Ovary (tissue), 9 donors: ENCODE measurements around the gene UBE2Z. TPM values are rescaled to one million over a fixed set of nuclear protein-coding genes. Genes with fewer than 3 reads are reported as not detected.

ENCODE experiments used
- DNase-seq, 5 donors: peaks; one replicate each; pipeline ENCODE4 v3.0.0-alpha.2; 2019 to 2020
- H3K27ac ChIP-seq, 2 donors: fragments of 200-600 bp; one replicate each; pipeline versions ENCODE4 v1.5.1 to v1.8.0; 2019 to 2022
- H3K27me3 ChIP-seq: fragments of 200-600 bp; one replicate; pipeline ENCODE4 v1.8.0; 2022
- H3K36me3 ChIP-seq: fragments of 200-600 bp; sonication (generic); one replicate; pipeline ENCODE4 v1.5.1; 2019
- H3K4me1 ChIP-seq: one replicate; pipeline ENCODE4 v1.8.1; 2013; ENCODE audit warnings: mild to moderate bottlenecking, moderate library complexity; ENCODE audit not compliant: insufficient read depth
- H3K4me3 ChIP-seq: fragments of 200-600 bp; sonication (generic); one replicate; pipeline ENCODE4 v1.5.1; 2017
- H3K9me3 ChIP-seq, 2 donors: fragments of 200-600 bp in 1 of 2; sonication (generic) in 1 of 2; one replicate each; pipeline versions ENCODE4 v1.5.1 to v1.8.1; 2013 to 2019; ENCODE audit warnings: mild to moderate bottlenecking in 1 of 2, moderate library complexity in 1 of 2
- EP300 ChIP-seq: sonication (generic); formaldehyde crosslinking; IDR thresholded peaks from one replicate; pipeline ENCODE4 v1.6.1; 2017; ENCODE audit warnings: antibody characterized with exemption
- POLR2A ChIP-seq: fragments of 450-650 bp; IDR thresholded peaks from one replicate; pipeline ENCODE4 v1.6.1; 2017; ENCODE audit warnings: antibody characterized with exemption, mild to moderate bottlenecking, moderate library complexity
- WGBS, 3 donors: extraction: QIAGEN DNeasy Blood & Tissue Kit in 1 of 3; methylation state at CpG; one replicate each; pipeline versions ENCODE4 v1.1.5 to v1.1.7; 2013 to 2017; 5-methylcytosine and 5-hydroxymethylcytosine counted together
- intact Hi-C, 4 donors: fragments of 100-400 bp; cut with DNase I; formaldehyde crosslinking; loops; one replicate each; pipeline versions ENCODE4 v1.11.0 to v1.15.1; 2022 to 2023
- polyA plus RNA-seq, 2 donors: library from polyadenylated mRNA; stranded (reverse); fragments of 200-250 nt in 1 of 2; fragments of 350-450 nt in 1 of 2; fragmentation: Illumina TruSeq in 1 of 2; extraction: RNeasy Lipid Tissue Mini Kit (QIAGEN cat#74804) in 1 of 2; gene quantifications; one replicate each; pipeline ENCODE4 v1.2.3, GENCODE V29; 2013 to 2014
- total RNA-seq, 7 donors: library from RNA; depleted of rRNA in 2 of 7; stranded (reverse); fragments of >200 nt in 2 of 7; fragmentation: NEBNext Ultra II Directional in 3 of 7; extraction: Animal tissue kit (Norgen Biotek cat#: 25700) in 3 of 7; gene quantifications; one replicate each; pipeline versions ENCODE4 v1.1.0 to v1.2.4, GENCODE V29; 2016 to 2023
- TF ChIP-seq, protein P1 (sequence below), 3 donors: fragments of 450-650 bp in 2 of 3; fragments of 200-600 bp in 1 of 3; IDR thresholded peaks; one replicate each; pipeline versions ENCODE4 v1.5.1 to v1.8.0; 2016 to 2022; ENCODE audit warnings: antibody characterized with exemption in 3 of 3, mild to moderate bottlenecking in 1 of 3
- donor health status: DM: no; HTN: no; CAD: no; lungs with moderate emphysema.
- donor health status: DM: no; HTN: no; CAD: no.
- donor health status: Bipolar disorder and iron deficiency.
- donor health status: DM: yes; HTN: yes; CAD: no.
- donor health status: DM: no; HTN: no; CAD: no.
- donor health status: DM: yes; HTN: yes; CAD: no.

The UBE2Z gene
- total and polyA plus RNA-seq, 9 donors, result 32.0 to 93.4 (median 58.2) TPM

DNA sequence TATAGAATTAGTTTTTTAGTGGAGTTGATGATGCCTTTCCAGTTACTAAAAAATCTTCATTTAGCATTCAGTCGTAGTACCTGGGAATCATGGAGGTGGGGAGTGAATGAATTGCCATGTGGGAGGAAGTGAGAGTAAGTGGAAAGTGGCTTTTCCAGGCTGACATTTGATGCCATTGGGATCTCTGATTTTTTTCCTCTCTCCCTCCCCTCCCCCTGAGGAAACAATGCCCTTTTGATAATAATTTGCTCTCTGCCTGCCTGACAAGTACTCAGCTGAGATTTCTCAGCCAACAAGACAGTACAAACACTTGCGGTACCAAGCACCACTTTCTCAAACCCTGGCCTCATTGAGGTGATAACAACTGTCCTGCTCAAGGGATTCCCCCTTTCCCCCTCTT, 2.2 kb downstream of the UBE2Z start:
- Histone ChIP-seq H3K9me3 (no peaks in the 10 kb centered on the region), H3K36me3 (no peaks in the 10 kb centered on the region), H3K27ac (no peak overlapping the region), H3K27me3 (no peaks in the 10 kb centered on the region), H3K4me1 (peaks cover 5% of the 10 kb centered on the region), H3K4me3 (no peak overlapping the region)
- no peak for TF ChIP-seq EP300
- TF ChIP-seq, protein P1, sequence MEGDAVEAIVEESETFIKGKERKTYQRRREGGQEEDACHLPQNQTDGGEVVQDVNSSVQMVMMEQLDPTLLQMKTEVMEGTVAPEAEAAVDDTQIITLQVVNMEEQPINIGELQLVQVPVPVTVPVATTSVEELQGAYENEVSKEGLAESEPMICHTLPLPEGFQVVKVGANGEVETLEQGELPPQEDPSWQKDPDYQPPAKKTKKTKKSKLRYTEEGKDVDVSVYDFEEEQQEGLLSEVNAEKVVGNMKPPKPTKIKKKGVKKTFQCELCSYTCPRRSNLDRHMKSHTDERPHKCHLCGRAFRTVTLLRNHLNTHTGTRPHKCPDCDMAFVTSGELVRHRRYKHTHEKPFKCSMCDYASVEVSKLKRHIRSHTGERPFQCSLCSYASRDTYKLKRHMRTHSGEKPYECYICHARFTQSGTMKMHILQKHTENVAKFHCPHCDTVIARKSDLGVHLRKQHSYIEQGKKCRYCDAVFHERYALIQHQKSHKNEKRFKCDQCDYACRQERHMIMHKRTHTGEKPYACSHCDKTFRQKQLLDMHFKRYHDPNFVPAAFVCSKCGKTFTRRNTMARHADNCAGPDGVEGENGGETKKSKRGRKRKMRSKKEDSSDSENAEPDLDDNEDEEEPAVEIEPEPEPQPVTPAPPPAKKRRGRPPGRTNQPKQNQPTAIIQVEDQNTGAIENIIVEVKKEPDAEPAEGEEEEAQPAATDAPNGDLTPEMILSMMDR (IDR thresholded peaks at IDR 0.05), result no peak
- no peak for TF ChIP-seq POLR2A
- 48 to 57% (median 57%) methylated on average over 2 of the region's 2 CpGs for WGBS, 3 donors
- DNase-seq, result no peak
- intact Hi-C loops, result no loop called here

GRCh38 chr17:48912476-48912875, 4.3 kb downstream of the UBE2Z start:
- 92 to 98% (median 94%) methylated on average over 2 of the region's 2 CpGs for WGBS, 3 donors
- Histone ChIP-seq H3K4me1 (peaks cover 5% of the 10 kb centered on the region), H3K27me3 (no peaks in the 10 kb centered on the region), H3K4me3 (no peak overlapping the region), H3K9me3 (no peaks in the 10 kb centered on the region), H3K27ac (no peak overlapping the region), H3K36me3 (no peaks in the 10 kb centered on the region)
- TF ChIP-seq EP300 (no peak), POLR2A (no peak)
- TF ChIP-seq, protein P1 (IDR thresholded peaks at IDR 0.05), result no peak
- intact Hi-C loops, result no loop called here
- DNase-seq, result no peak

GRCh38 chr17:48915459-48916282, 7.5 kb downstream of the UBE2Z start:
- H3K4me1 ChIP-seq, result no peaks in the 10 kb centered on the region
- intact Hi-C loops, result no loop called here
- no peak overlapping the region for H3K27ac ChIP-seq
- H3K9me3 ChIP-seq, result no peaks in the 10 kb centered on the region
- no peaks in the 10 kb centered on the region for H3K27me3 ChIP-seq
- TF ChIP-seq, protein P1 (IDR thresholded peaks at IDR 0.05), result no peak
- no peak for TF ChIP-seq EP300
- no peak for TF ChIP-seq POLR2A
- no peaks in the 10 kb centered on the region for H3K36me3 ChIP-seq
- no peak for DNase-seq
- WGBS, 3 donors, result 72 to 78% (median 75%) methylated on average over 5 of the region's 5 CpGs
- H3K4me3 ChIP-seq, result no peak overlapping the region

GRCh38 chr17:48925251-48925990, 17.2 kb downstream of the UBE2Z start:
- WGBS, 3 donors, result 56 to 71% (median 69%) methylated on average over 4 of the region's 4 CpGs
- H3K4me1 ChIP-seq, result no peaks in the 10 kb centered on the region
- H3K4me3 ChIP-seq, result no peak overlapping the region
- TF ChIP-seq POLR2A, result no peak
- no peak for TF ChIP-seq EP300
- TF ChIP-seq, protein P1 (IDR thresholded peaks at IDR 0.05), result no peak
- no peaks in the 10 kb centered on the region for H3K9me3 ChIP-seq
- H3K36me3 ChIP-seq, result peaks cover 6% of the 10 kb centered on the region
- no peak overlapping the region for H3K27ac ChIP-seq
- no peak for DNase-seq
- H3K27me3 ChIP-seq, result no peaks in the 10 kb centered on the region
- intact Hi-C loops, result no loop called here
